ENCODE measurements around the gene MYO15B. TPM values are rescaled to one million over a fixed set of nuclear protein-coding genes. Genes with fewer than 3 reads are reported as not detected.
A peak's percentile ranks its signal among the peaks of the same experiment; 100 is the strongest.

Gene MYO15B
- total and polyA plus RNA-seq, 2 of the 13 experiments (the other 11 are each of a cell fraction or from before 2014, with no cell fraction given) = 2.8 to 8.1 TPM

- no peak for TF ChIP-seq ATF6 (CRISPR knock-in tag; conservative IDR thresholded peaks at IDR 0.05)
- peak; percentile 95 for TF ChIP-seq SNAI1 (CRISPR knock-in tag; IDR thresholded peaks at IDR 0.05; ENCODE audit: borderline replicate concordance)
- no peak for TF ChIP-seq RERE (CRISPR knock-in tag; IDR thresholded peaks at IDR 0.05; ENCODE audit: low read depth)
- peak; percentile 81; the same call in 1 of the 2 replicates for TF ChIP-seq ZNF251 (CRISPR knock-in tag; IDR thresholded peaks at IDR 0.05)
- TF ChIP-seq ZC3H13 (CRISPR knock-in tag; IDR thresholded peaks at IDR 0.05) = no peak
- TF ChIP-seq ZMAT3 (CRISPR knock-in tag; conservative IDR thresholded peaks at IDR 0.05) = no peak
- TF ChIP-seq ZNF138 (CRISPR knock-in tag; IDR thresholded peaks at IDR 0.05; ENCODE audit: low read depth) = no peak; the same call in 1 of the 2 replicates
- TF ChIP-seq TBP (CRISPR knock-in tag; IDR thresholded peaks at IDR 0.05) = no peak
- 0 out of 2 replicates have a peak, but pooled peaks have one; percentile 73 for TF ChIP-seq ZNF576 (CRISPR knock-in tag; IDR thresholded peaks at IDR 0.05)
- no peak for TF ChIP-seq CENPT (CRISPR knock-in tag; IDR thresholded peaks at IDR 0.05; ENCODE audit: low read depth)
- TF ChIP-seq ZNF891 (CRISPR knock-in tag; IDR thresholded peaks at IDR 0.05) = 0 out of 2 replicates have a peak, but pooled peaks have one; percentile 35
- 0 out of 2 replicates have a peak, but pooled peaks have one; percentile 79 for TF ChIP-seq KLF15 (CRISPR knock-in tag; IDR thresholded peaks at IDR 0.05; ENCODE audit: borderline replicate concordance)
- TF ChIP-seq ZNF530 (CRISPR knock-in tag; IDR thresholded peaks at IDR 0.05; ENCODE audit: low read depth) = no peak
- TF ChIP-seq ZNF383 (CRISPR knock-in tag; IDR thresholded peaks at IDR 0.05; ENCODE audit: borderline replicate concordance) = no peak
- no peak for TF ChIP-seq NR1H2 (CRISPR knock-in tag; IDR thresholded peaks at IDR 0.05; ENCODE audit: borderline replicate concordance, low read depth)
- no peak for TF ChIP-seq RCOR2 (CRISPR knock-in tag; IDR thresholded peaks at IDR 0.05)
- no peak for TF ChIP-seq ZFP41 (CRISPR knock-in tag; IDR thresholded peaks at IDR 0.05; ENCODE audit: borderline replicate concordance)
- peak; percentile 59; the same call in 1 of the 2 replicates for TF ChIP-seq ZNF33B (CRISPR knock-in tag; IDR thresholded peaks at IDR 0.05)
- peak; percentile 67; the same call in 1 of the 2 replicates for TF ChIP-seq ZNF205 (CRISPR knock-in tag; IDR thresholded peaks at IDR 0.05)
- TF ChIP-seq ZNF580 (CRISPR knock-in tag; IDR thresholded peaks at IDR 0.05; ENCODE audit: borderline replicate concordance, low read depth) = peak; percentile 78; the same call in 1 of the 2 replicates
- TF ChIP-seq SMAD9 (CRISPR knock-in tag; IDR thresholded peaks at IDR 0.05) = 0 out of 2 replicates have a peak, but pooled peaks have one; percentile 54
- TF ChIP-seq NCOA2 (CRISPR knock-in tag; IDR thresholded peaks at IDR 0.05) = peak; percentile 51
These were observed 38.1 kb upstream of the MYO15B start (continued) for GRCh38 chr17:75549246-75550138.

Data from HepG2 (cell line).